CD14-positive monocyte (primary cell): ENCODE data around the gene PTPRN2. TPM values are rescaled to one million over a fixed set of nuclear protein-coding genes. Genes with fewer than 3 reads are reported as not detected.
A peak's percentile ranks its signal among the peaks of the same experiment; 100 is the strongest.

Experiments
- DNase-seq, 3 donors: peaks; one replicate each; pipeline ENCODE4 v3.0.0-alpha.2; 2011 to 2022
- H2AFZ ChIP-seq: 2 replicates; pipeline ENCODE4 v1.6.0; 2012; ENCODE audit warnings: mild to moderate bottlenecking, low read depth, low read length, inconsistent platforms; ENCODE audit not compliant: insufficient read depth, poor library complexity, severe bottlenecking
- H3K27ac ChIP-seq, 2 donors: 1 replicate in 1 of 2; 2 replicates in 1 of 2; pipeline ENCODE4 v1.5.1; 2012 to 2013; ENCODE audit warnings: low read length in 2 of 2, control low read depth in 1 of 2, inconsistent platforms in 1 of 2, low read depth in 1 of 2, mild to moderate bottlenecking in 1 of 2
- H3K27me3 ChIP-seq, 2 donors: one replicate each; pipeline versions ENCODE4 v1.6.0 to v1.6.1; 2011 to 2013; ENCODE audit warnings: low read length in 2 of 2; ENCODE audit not compliant: control insufficient read depth in 2 of 2, insufficient read depth in 2 of 2
- H3K36me3 ChIP-seq, 2 donors: replicated peaks in 1 of 2; 1 replicate in 1 of 2; 2 replicates in 1 of 2; pipeline versions ENCODE4 v1.5.1 to v1.6.1; 2012 to 2013; ENCODE audit warnings: low read length in 2 of 2, control low read depth in 1 of 2, inconsistent platforms in 1 of 2, mild to moderate bottlenecking in 1 of 2; ENCODE audit not compliant: insufficient read depth in 2 of 2, control insufficient read depth in 1 of 2
- H3K4me1 ChIP-seq, 2 donors: 1 replicate in 1 of 2; 2 replicates in 1 of 2; pipeline versions ENCODE4 v1.5.1 to v1.6.1; 2012 to 2013; ENCODE audit warnings: low read length in 2 of 2, control low read depth in 1 of 2, inconsistent platforms in 1 of 2, mild to moderate bottlenecking in 1 of 2, moderate library complexity in 1 of 2; ENCODE audit not compliant: insufficient read depth in 2 of 2, control insufficient read depth in 1 of 2
- H3K4me2 ChIP-seq: replicated peaks from 2 replicates; pipeline ENCODE3; 2012; ENCODE audit warnings: low read length, moderate library complexity, mild to moderate bottlenecking; ENCODE audit not compliant: poor library complexity, severe bottlenecking; ENCODE audit errors: extremely low read depth
- H3K4me3 ChIP-seq, 3 experiments: fragments of 200-600 bp in 1 of 3; sonication (generic) in 1 of 3; replicated peaks in 1 of 3; 1 replicate in 2 of 3; 2 replicates in 1 of 3; pipeline ENCODE4 v1.5.1; 2011 to 2013; ENCODE audit warnings: low read length in 3 of 3, mild to moderate bottlenecking in 3 of 3, control low read depth in 2 of 3, low read depth in 2 of 3, inconsistent platforms in 1 of 3, moderate library complexity in 1 of 3
- H3K79me2 ChIP-seq: 2 replicates; pipeline ENCODE4 v1.6.0; 2012; ENCODE audit warnings: mild to moderate bottlenecking, control low read depth, inconsistent platforms, low read length, moderate library complexity; ENCODE audit not compliant: insufficient read depth
- H3K9ac ChIP-seq: 2 replicates; pipeline ENCODE4 v1.6.0; 2017; ENCODE audit warnings: low read length, mild to moderate bottlenecking; ENCODE audit not compliant: insufficient read depth, poor library complexity, severe bottlenecking
- H3K9me3 ChIP-seq, 2 donors: replicated peaks in 1 of 2; 1 replicate in 1 of 2; 2 replicates in 1 of 2; pipeline versions ENCODE4 v1.5.1 to v1.6.1; 2012 to 2013; ENCODE audit warnings: low read length in 2 of 2, control low read depth in 1 of 2; ENCODE audit not compliant: control insufficient read depth in 1 of 2, insufficient read depth in 1 of 2
- H4K20me1 ChIP-seq: 2 replicates; pipeline ENCODE4 v1.6.0; 2012; ENCODE audit warnings: mild to moderate bottlenecking, low read length, control low read depth, moderate library complexity; ENCODE audit not compliant: insufficient read depth
- H3K27ac Mint-ChIP-seq, 7 donors: one replicate each; pipeline ENCODE4 v1.8.0; 2020; ENCODE audit warnings: mild to moderate bottlenecking in 7 of 7, mixed read lengths in 7 of 7, moderate library complexity in 6 of 7, inconsistent platforms in 2 of 7
- H3K27me3 Mint-ChIP-seq, 3 donors: one replicate each; pipeline ENCODE4 v1.8.0; 2021 to 2022; ENCODE audit warnings: low read depth in 3 of 3, mild to moderate bottlenecking in 3 of 3, mixed read lengths in 3 of 3, moderate library complexity in 3 of 3, inconsistent platforms in 1 of 3
- H3K36me3 Mint-ChIP-seq, 2 donors: one replicate each; pipeline ENCODE4 v1.8.0; 2020; ENCODE audit warnings: mixed read lengths in 2 of 2, inconsistent platforms in 1 of 2, mild to moderate bottlenecking in 1 of 2
- H3K4me1 Mint-ChIP-seq: one replicate; pipeline ENCODE4 v1.8.0; 2020; ENCODE audit warnings: mild to moderate bottlenecking, mixed read lengths
- H3K4me3 Mint-ChIP-seq, 2 donors: one replicate each; pipeline ENCODE4 v1.8.0; 2020; ENCODE audit warnings: mild to moderate bottlenecking in 2 of 2, mixed read lengths in 2 of 2, moderate library complexity in 1 of 2
- H3K9me3 Mint-ChIP-seq, 7 donors: one replicate each; pipeline ENCODE4 v1.8.0; 2020 to 2022; ENCODE audit warnings: mixed read lengths in 7 of 7, mild to moderate bottlenecking in 6 of 7, moderate library complexity in 6 of 7, inconsistent platforms in 2 of 7
- CTCF ChIP-seq: fragments of 200-600 bp; IDR thresholded peaks from one replicate; pipeline ENCODE4 v1.8.0; 2022; ENCODE audit warnings: antibody characterized with exemption, mild to moderate bottlenecking
- WGBS: methylation state at CpG from one replicate; pipeline ENCODE4 v1.1.5; 2013; ENCODE audit warnings: missing lambda C conversion rate; ENCODE audit not compliant: insufficient coverage; 5-methylcytosine and 5-hydroxymethylcytosine counted together
- intact Hi-C, 2 donors: fragments of 100-400 bp; cut with micrococcal nuclease; formaldehyde crosslinking; loops; one replicate each; pipeline versions ENCODE4 v1.15.0 to v1.15.1; 2023
- polyA plus RNA-seq, 3 donors: library from polyadenylated mRNA; depleted of rRNA in 1 of 3; unstranded in 2 of 3; stranded (reverse) in 1 of 3; fragments of 300-500 nt in 2 of 3; fragments of >200 nt in 1 of 3; fragmentation: Illumina TruSeq in 2 of 3; gene quantifications; 1 replicate in 2 of 3; 2 replicates in 1 of 3; pipeline ENCODE4 v1.2.3, GENCODE V29; 2012 to 2021

The PTPRN2 gene
- polyA plus RNA-seq, 3 donors = 0.25 to 1.4 (median 0.97) TPM

DNA sequence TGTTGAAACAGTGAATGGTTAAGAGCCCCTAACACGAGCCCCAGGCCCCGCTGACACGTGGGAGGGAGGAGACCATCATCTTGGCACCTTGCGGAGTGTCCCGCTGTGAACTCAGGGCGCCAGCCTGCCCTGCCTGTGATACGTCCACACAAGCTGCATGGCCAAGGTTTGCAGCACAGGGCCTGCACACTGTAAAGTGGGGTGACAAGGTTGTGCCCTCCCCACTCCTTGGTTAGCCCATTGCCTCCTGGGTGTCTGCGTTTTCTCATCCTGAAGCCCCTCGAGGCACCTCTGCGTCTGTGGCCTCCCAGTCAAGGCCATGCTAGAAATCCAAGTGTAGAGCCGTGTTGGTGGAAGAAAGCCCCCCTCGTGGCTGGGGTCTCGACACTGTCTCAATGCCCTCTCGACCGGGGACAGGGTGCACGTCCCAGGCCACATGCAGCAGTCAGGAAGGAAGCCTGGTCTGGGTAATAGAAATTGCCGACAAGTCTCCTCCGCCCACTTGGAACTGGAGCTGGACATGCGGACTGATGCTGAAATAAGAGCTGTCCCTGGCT, 1058.8 kb downstream of the PTPRN2 start:
- no peaks in the 10 kb centered on the region for H3K36me3 Mint-ChIP-seq
- peaks cover 0 to 16% (median 11%) of the 10 kb centered on the region in 7 donors for H3K9me3 Mint-ChIP-seq
- intact Hi-C loops = no loop called here
- no peaks in the 10 kb centered on the region for H4K20me1 ChIP-seq
- TF ChIP-seq CTCF = no peak
- no peak overlapping the region for H3K4me3 Mint-ChIP-seq
- no peak for DNase-seq
- H3K4me1 Mint-ChIP-seq = no peaks in the 10 kb centered on the region
- H3K36me3 ChIP-seq = no peaks in the 10 kb centered on the region
- no peaks in the 10 kb centered on the region for H3K9me3 ChIP-seq
- H3K27ac ChIP-seq = no peak overlapping the region
- H3K4me1 ChIP-seq = no peaks in the 10 kb centered on the region
- H3K9ac ChIP-seq = no peak overlapping the region
- no peak overlapping the region for H3K4me3 ChIP-seq
- WGBS = 69% methylated on average over 18 of the region's 19 CpGs
- no peak overlapping the region for H3K4me2 ChIP-seq
- no peaks in the 10 kb centered on the region for H3K79me2 ChIP-seq
- H3K27ac Mint-ChIP-seq = no peak overlapping the region
- peaks cover 11 to 15% (median 13%) of the 10 kb centered on the region in 3 donors for H3K27me3 Mint-ChIP-seq
- H3K27me3 ChIP-seq = no peaks in the 10 kb centered on the region
- H2AFZ ChIP-seq = no peak overlapping the region

GRCh38 chr7:157527686-157528085, 1059.9 kb downstream of the PTPRN2 start:
- no peak overlapping the region for H3K27ac ChIP-seq

More at GRCh38 chr7:157527686-157528085, 1059.9 kb downstream of the PTPRN2 start:
- Histone ChIP-seq H3K4me2 (no peak overlapping the region), H3K79me2 (no peaks in the 10 kb centered on the region), H4K20me1 (no peaks in the 10 kb centered on the region), H3K9me3 (no peaks in the 10 kb centered on the region), H3K4me3 (no peak overlapping the region), H2AFZ (no peak overlapping the region), H3K4me1 (no peaks in the 10 kb centered on the region), H3K36me3 (no peaks in the 10 kb centered on the region), H3K27me3 (no peaks in the 10 kb centered on the region), H3K9ac (no peak overlapping the region)
- WGBS = 93% methylated on average over 17 of the region's 19 CpGs
- no peaks in the 10 kb centered on the region for H3K4me1 Mint-ChIP-seq
- DNase-seq = no peak
- peaks cover 0 to 10% (median 7%) of the 10 kb centered on the region in 7 donors for H3K9me3 Mint-ChIP-seq
- peak overlapping the region in 1 of 7 donors; percentile 56 for H3K27ac Mint-ChIP-seq
- H3K27me3 Mint-ChIP-seq = peaks cover 9 to 12% (median 11%) of the 10 kb centered on the region in 3 donors
- TF ChIP-seq CTCF = no peak
- intact Hi-C loops = no loop called here
- H3K4me3 Mint-ChIP-seq = no peak overlapping the region
- H3K36me3 Mint-ChIP-seq = no peaks in the 10 kb centered on the region
